Measurements from ENCODE around the gene OPN3.

Gene OPN3

GRCh38 chr1:241645199-241645598 lies 5.0 kb upstream of the OPN3 start:
- no peak for DNase-seq (ENCODE audit: low spot score)

GRCh38 chr1:241644259-241644658 lies 4.1 kb upstream of the OPN3 start:
- DNase-seq (ENCODE audit: low spot score): no peak

GRCh38 chr1:241642593-241642944 lies 2.4 kb upstream of the OPN3 start:
- no peak for DNase-seq (ENCODE audit: low spot score)

- no peak for DNase-seq (ENCODE audit: low spot score)
Observed at GRCh38 chr1:241641773-241642592, 1.8 kb upstream of the OPN3 start.

GRCh38 chr1:241640867-241641622 lies 876 bp upstream of the OPN3 start:
- no peak for DNase-seq (ENCODE audit: low spot score)

- DNase-seq (ENCODE audit: low spot score): peak; percentile 51
Observed at GRCh38 chr1:241639623-241640148, 483 bp downstream of the OPN3 start.

- no peak for DNase-seq (ENCODE audit: low spot score)
Observed at GRCh38 chr1:241638909-241639622, 1.1 kb downstream of the OPN3 start.

GRCh38 chr1:241638099-241638682 lies 2.0 kb downstream of the OPN3 start:
- no peak for DNase-seq (ENCODE audit: low spot score)

- DNase-seq (ENCODE audit: low spot score): no peak
Observed at GRCh38 chr1:241637604-241638003, 2.6 kb downstream of the OPN3 start.

GRCh38 chr1:241637046-241637590 lies 3.1 kb downstream of the OPN3 start:
- DNase-seq (ENCODE audit: low spot score): no peak

- DNase-seq (ENCODE audit: low spot score): no peak
Observed at GRCh38 chr1:241636291-241636690, 3.9 kb downstream of the OPN3 start.

- DNase-seq (ENCODE audit: low spot score): no peak
Observed at GRCh38 chr1:241635556-241636152, 4.5 kb downstream of the OPN3 start.

- DNase-seq (ENCODE audit: low spot score): no peak
Observed at GRCh38 chr1:241632987-241633386, 7.2 kb downstream of the OPN3 start.

- DNase-seq (ENCODE audit: low spot score): no peak
Observed at GRCh38 chr1:241631674-241632073, 8.5 kb downstream of the OPN3 start.

- no peak for DNase-seq (ENCODE audit: low spot score)
Observed at GRCh38 chr1:241630899-241631298, 9.3 kb downstream of the OPN3 start.

- DNase-seq (ENCODE audit: low spot score): no peak
Observed at GRCh38 chr1:241630476-241630875, 9.7 kb downstream of the OPN3 start.

GRCh38 chr1:241630005-241630404 lies 10.2 kb downstream of the OPN3 start:
- DNase-seq (ENCODE audit: low spot score): no peak

GRCh38 chr1:241627453-241628259 lies 12.5 kb downstream of the OPN3 start:
- peak; percentile 26 for DNase-seq (ENCODE audit: low spot score)

GRCh38 chr1:241624935-241625334 lies 15.2 kb downstream of the OPN3 start:
- DNase-seq (ENCODE audit: low spot score): no peak

- DNase-seq (ENCODE audit: low spot score): no peak
Observed at GRCh38 chr1:241622669-241623068, 17.5 kb downstream of the OPN3 start.

GRCh38 chr1:241617426-241617825 lies 22.7 kb downstream of the OPN3 start:
- DNase-seq (ENCODE audit: low spot score): no peak

Measured in iPS-NIHi11 (cell line).